Body of pancreas (tissue), 4 donors: ENCODE data around the gene CD164L2. TPM values are rescaled to one million over a fixed set of nuclear protein-coding genes. Genes with fewer than 3 reads are reported as not detected.

Experiments
- ATAC-seq: fragments of 150-250 bp; one replicate; pipeline ENCODE4 v1.9.1; 2016
- DNase-seq, 4 donors: peaks; one replicate each; pipeline ENCODE4 v3.0.0-alpha.2; 2019
- H3K27ac ChIP-seq, 4 donors: fragments of 200-600 bp; sonication (generic); 1 replicate in 3 of 4; 2 replicates in 1 of 4; pipeline versions ENCODE4 v1.5.1 to v1.6.1; 2016 to 2019; ENCODE audit warnings: mild to moderate bottlenecking in 1 of 4, mixed read lengths in 1 of 4, moderate library complexity in 1 of 4
- H3K27me3 ChIP-seq, 2 donors: fragments of 200-600 bp; sonication (generic); one replicate each; pipeline ENCODE4 v1.6.0; 2016; ENCODE audit warnings: mild to moderate bottlenecking in 1 of 2
- H3K36me3 ChIP-seq, 2 donors: fragments of 200-600 bp; sonication (generic); replicated peaks in 1 of 2; 2 replicates each; pipeline ENCODE4 v1.5.1; 2016; ENCODE audit warnings: low read depth in 2 of 2; ENCODE audit not compliant: insufficient read depth in 1 of 2
- H3K4me1 ChIP-seq: fragments of 200-600 bp; sonication (generic); one replicate; pipeline ENCODE4 v1.6.0; 2016
- H3K4me3 ChIP-seq, 2 donors: fragments of 200-600 bp; sonication (generic); 1 replicate in 1 of 2; 2 replicates in 1 of 2; pipeline ENCODE4 v1.5.1; 2016 to 2019
- H3K9me3 ChIP-seq, 3 donors: fragments of 200-600 bp; sonication (generic); 1 replicate in 2 of 3; 2 replicates in 1 of 3; pipeline ENCODE4 v1.5.1; 2016
- CTCF ChIP-seq, 7 experiments: fragments of 450-650 bp in 4 of 7; fragments of 200-600 bp in 3 of 7; sonication (generic) in 3 of 7; IDR thresholded peaks; one replicate each; pipeline ENCODE4 v1.5.1; 2016 to 2019; ENCODE audit warnings: antibody characterized with exemption in 7 of 7
- POLR2A ChIP-seq, 3 donors: fragments of 450-650 bp; IDR thresholded peaks; one replicate each; pipeline ENCODE4 v1.6.1; 2016; ENCODE audit warnings: antibody characterized with exemption in 3 of 3, mild to moderate bottlenecking in 2 of 3
- WGBS, 2 donors: methylation state at CpG; one replicate each; pipeline ENCODE4 v1.1.5; 2017; 5-methylcytosine and 5-hydroxymethylcytosine counted together
- intact Hi-C: fragments of 100-400 bp; cut with DNase I; formaldehyde crosslinking; loops from one replicate; pipeline ENCODE4 v1.15.1; 2023
- total RNA-seq, 2 donors: library from RNA; depleted of rRNA; stranded (reverse); fragments of >200 nt; gene quantifications; one replicate each; pipeline ENCODE4 v1.1.0, GENCODE V29; 2016

CD164L2 gene
- total RNA-seq, 2 donors from 2014 or later = 1.3 TPM; not detected in 1

DNA sequence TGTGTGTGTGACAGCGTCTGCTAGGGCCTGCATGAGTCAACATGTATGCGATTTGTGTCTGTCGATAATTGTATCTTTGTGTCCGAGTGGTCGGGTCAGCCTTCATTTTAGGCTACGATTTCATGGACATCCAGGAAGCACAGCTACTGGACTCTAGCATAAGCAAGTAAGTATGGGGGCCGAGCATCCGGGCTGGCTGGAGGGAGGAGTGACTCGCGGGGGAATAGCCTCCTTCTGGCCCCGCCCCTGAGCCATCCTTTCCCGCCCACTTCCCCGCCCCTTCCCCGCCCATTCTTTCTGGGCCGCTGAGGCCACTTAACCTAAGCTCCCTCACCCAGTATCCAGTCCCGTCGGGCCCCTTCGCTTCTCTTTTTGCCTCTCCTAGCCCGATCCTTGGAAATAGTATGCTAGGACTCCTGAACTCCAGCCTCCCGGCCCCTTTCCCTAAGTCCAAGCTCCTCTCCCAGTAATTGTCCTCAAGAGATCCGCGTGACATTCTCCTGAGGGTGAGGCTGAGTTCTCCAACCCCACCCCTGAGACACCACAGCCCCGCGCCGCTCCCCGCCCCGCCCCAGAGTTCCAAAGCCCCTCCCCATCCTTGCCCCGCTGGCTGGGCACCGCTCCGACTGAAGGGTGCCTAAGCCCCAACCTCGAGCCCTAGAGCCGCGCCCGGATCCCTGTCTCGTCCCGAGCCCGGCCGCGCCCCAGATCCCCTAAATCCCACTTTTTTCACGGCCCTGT is 17.6 kb downstream of the CD164L2 start:
- Histone ChIP-seq H3K4me1 (peaks cover 27% of the 10 kb centered on the region), H3K36me3 (no peaks in the 10 kb centered on the region), H3K9me3 (no peaks in the 10 kb centered on the region), H3K4me3 (peak overlapping the region; percentile 16 to 18), H3K27ac (peak overlapping the region; percentile 57 to 90 (median 78)), H3K27me3 (no peaks in the 10 kb centered on the region)
- intact Hi-C loops = no loop called here
- WGBS, 2 donors = 3 to 6% methylated on average over 35 to 36 of the region's 40 CpGs
- peak in 2 of 3 donors; percentile 68 to 69 for TF ChIP-seq POLR2A (IDR thresholded peaks at IDR 0.05)
- no peak for TF ChIP-seq CTCF (IDR thresholded peaks at IDR 0.05)
- ATAC-seq (peak; percentile 74), DNase-seq (peak; percentile 86 to 89 (median 88))

DNA sequence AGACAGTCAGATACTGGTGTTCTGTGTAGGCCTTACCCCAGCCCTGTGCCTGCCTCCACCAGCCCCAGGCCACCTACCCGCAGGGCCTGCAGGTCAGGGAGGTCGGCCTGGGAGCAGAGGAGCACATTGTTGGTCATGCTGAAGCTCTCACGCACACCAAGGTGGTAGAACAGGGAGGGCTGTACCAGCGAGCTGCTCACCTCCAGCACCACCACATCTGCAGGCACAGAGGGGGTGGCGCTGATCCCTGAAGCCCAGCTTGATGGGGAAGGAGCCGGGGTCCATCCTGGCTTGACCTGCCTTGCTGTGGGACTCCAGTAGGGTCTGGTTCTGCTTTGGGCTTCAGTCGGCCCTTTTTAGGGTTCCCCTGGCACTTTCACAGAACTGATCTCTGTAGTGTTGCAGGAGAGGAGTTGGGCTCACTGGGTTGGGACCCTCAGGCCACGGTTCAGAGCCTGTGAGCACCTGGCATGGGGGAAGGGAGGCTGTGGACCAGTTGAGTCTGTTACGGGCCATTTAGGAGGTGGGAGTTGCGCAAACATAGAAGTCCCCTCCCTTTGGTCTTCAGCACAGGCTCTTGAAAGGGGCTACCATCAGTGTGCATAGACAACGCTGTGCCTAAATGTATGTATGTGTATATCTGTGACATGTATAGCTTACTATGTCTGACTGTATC is 18.3 kb downstream of the CD164L2 start:
- peaks cover 32% of the 10 kb centered on the region for H3K4me1 ChIP-seq

DNA sequence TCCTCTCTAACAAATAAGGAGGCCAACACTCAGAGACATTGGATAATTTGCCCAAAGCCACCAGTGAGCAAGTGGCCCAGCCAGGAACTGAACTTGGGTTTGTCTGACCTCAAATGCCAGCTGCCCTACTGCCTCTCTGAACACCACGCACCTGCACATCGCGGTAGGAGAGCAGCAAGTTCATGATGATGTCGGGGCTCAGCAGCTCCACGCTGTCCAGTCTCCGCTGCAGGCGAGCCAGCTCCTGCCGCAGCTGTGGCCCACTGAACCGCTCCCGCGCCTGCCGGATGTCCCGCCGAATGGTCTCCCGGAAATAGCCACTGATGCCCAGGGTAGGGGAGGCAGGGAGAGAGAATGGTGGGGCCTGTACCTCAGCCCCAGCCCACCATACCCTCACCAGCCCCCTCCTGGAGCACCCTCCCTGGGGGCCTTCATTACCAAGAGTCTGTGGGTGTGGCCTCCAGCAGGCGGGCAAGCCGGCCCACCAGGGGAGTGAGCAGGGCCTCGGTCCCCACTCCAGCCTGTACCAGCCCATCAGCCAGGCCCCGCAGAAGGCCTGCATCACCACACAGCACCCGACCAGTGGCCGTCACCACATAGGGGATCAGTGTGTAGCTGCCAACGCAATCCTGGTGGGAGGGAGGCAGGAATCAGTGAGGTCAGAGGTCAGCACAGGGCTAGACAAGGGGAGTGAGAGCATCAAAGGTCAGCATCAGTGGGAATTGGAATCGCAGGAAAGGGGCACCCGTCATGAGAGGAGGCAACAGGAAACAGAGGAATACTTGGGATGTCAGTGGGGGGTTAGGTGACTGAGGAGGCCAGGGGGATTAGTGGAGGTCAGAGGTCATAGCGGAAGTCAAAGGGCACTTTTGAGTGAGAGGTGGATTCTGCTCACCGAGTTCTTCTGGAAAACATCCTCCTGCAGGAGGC is 19.1 kb downstream of the CD164L2 start:
- DNase-seq (no peak), ATAC-seq (no peak)
- Histone ChIP-seq H3K9me3 (no peaks in the 10 kb centered on the region), H3K27me3 (no peaks in the 10 kb centered on the region), H3K27ac (no peak overlapping the region), H3K4me3 (no peak overlapping the region), H3K36me3 (no peaks in the 10 kb centered on the region), H3K4me1 (peaks cover 32% of the 10 kb centered on the region)
- intact Hi-C loops = no loop called here
- 86 to 88% methylated on average over 13 to 26 of the region's 26 CpGs for WGBS, 2 donors
- no peak for TF ChIP-seq CTCF (IDR thresholded peaks at IDR 0.05)
- no peak for TF ChIP-seq POLR2A (IDR thresholded peaks at IDR 0.05)

More for the DNA sequence above, 18.3 kb downstream of the CD164L2 start:
- 67 to 75% methylated on average over 2 to 9 of the region's 11 CpGs for WGBS, 2 donors
- ATAC-seq (no peak), DNase-seq (no peak)
- no peaks in the 10 kb centered on the region for H3K36me3 ChIP-seq
- no peaks in the 10 kb centered on the region for H3K27me3 ChIP-seq
- peak overlapping the region; percentile 57 to 90 (median 78) for H3K27ac ChIP-seq
- intact Hi-C loops = no loop called here
- no peaks in the 10 kb centered on the region for H3K9me3 ChIP-seq
- H3K4me3 ChIP-seq = no peak overlapping the region
- TF ChIP-seq POLR2A (IDR thresholded peaks at IDR 0.05) (no peak), CTCF (IDR thresholded peaks at IDR 0.05) (no peak)

DNA sequence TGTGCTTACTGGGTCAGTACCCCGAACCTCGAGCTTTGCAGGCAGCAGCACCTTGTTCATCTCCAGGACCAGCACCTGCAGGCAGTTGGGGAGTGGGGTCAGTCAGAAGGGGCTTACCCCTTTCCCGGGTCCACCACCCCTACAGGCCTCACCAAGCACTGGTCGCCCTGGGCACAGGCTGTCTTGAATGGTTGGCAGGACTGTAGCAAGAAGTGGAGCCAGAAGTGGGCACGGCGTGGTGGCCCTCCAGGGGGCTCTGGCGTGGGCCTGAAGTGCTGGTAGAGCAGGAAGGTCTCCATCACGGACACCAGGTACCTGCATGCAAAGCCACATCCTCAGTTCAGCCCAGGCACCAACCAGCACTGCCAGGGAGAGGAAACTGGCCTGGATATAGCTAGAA is 21.6 kb downstream of the CD164L2 start:
- no peak for TF ChIP-seq CTCF (IDR thresholded peaks at IDR 0.05)
- no peak for TF ChIP-seq POLR2A (IDR thresholded peaks at IDR 0.05)
- DNase-seq (no peak), ATAC-seq (no peak)
- Histone ChIP-seq H3K27me3 (no peaks in the 10 kb centered on the region), H3K36me3 (no peaks in the 10 kb centered on the region), H3K27ac (no peak overlapping the region), H3K4me1 (peaks cover 33% of the 10 kb centered on the region), H3K4me3 (no peak overlapping the region), H3K9me3 (no peaks in the 10 kb centered on the region)
- intact Hi-C loops = no loop called here
- WGBS, 2 donors = 94 to 100% methylated on average over 1 to 8 of the region's 8 CpGs
